B cell (primary cell): ENCODE measurements around the gene S100PBP. TPM values are rescaled to one million over a fixed set of nuclear protein-coding genes. Genes with fewer than 3 reads are reported as not detected.

Experiments used
- ATAC-seq: fragments of 200-7000 bp; cut with Tn5 transposase; one replicate; pipeline ENCODE4 v1.10.0; 2021; ENCODE audit warnings: low read depth, mild to moderate bottlenecking, moderate number of reproducible peaks, moderate library complexity
- CTCF ChIA-PET: fragments of 350-600 bp; sonication (Branson Sonifier 250); formaldehyde crosslinking; loops from one replicate; lab custom pipeline; 2021; ENCODE audit warnings: antibody characterized with exemption, inconsistent platforms; lab: Charles Lee
- POLR2A ChIA-PET: fragments of 350-600 bp; sonication (Branson Sonifier 250); formaldehyde crosslinking; loops from one replicate; lab custom pipeline; 2021; ENCODE audit warnings: antibody characterized with exemption; lab: Charles Lee
- DNase-seq: peaks from one replicate; pipeline ENCODE4 v3.0.0; 2013
- H2AFZ ChIP-seq: 2 replicates; pipeline ENCODE4 v1.6.1; 2012; ENCODE audit warnings: mild to moderate bottlenecking, low read depth, low read length; ENCODE audit not compliant: insufficient read depth, poor library complexity, severe bottlenecking
- H3K27ac ChIP-seq, 2 donors: 1 replicate in 1 of 2; 2 replicates in 1 of 2; pipeline ENCODE4 v1.5.1; 2012 to 2013; ENCODE audit warnings: low read length in 2 of 2, mild to moderate bottlenecking in 2 of 2, moderate library complexity in 1 of 2
- H3K27me3 ChIP-seq, 4 experiments: fragments of 200-600 bp in 1 of 4; sonication (generic) in 1 of 4; replicated peaks in 1 of 4; 1 replicate in 2 of 4; 2 replicates in 2 of 4; pipeline versions ENCODE4 v1.6.1 to v1.7.0; 2013 to 2016; ENCODE audit warnings: low read length in 3 of 4, mild to moderate bottlenecking in 2 of 4, mixed read lengths in 1 of 4, moderate library complexity in 1 of 4; ENCODE audit not compliant: insufficient read depth in 4 of 4, control insufficient read depth in 3 of 4; ENCODE audit errors: control extremely low read depth in 1 of 4
- H3K36me3 ChIP-seq, 2 experiments: replicated peaks in 1 of 2; 1 replicate in 1 of 2; 2 replicates in 1 of 2; pipeline versions ENCODE4 v1.6.1 to v1.7.1; 2013; ENCODE audit warnings: low read length in 1 of 2; ENCODE audit not compliant: insufficient read depth in 2 of 2, control insufficient read depth in 1 of 2; ENCODE audit errors: control extremely low read depth in 1 of 2, extremely low read depth in 1 of 2
- H3K4me1 ChIP-seq, 2 donors: fragments of 200-600 bp in 1 of 2; sonication (generic) in 1 of 2; 1 replicate in 1 of 2; 2 replicates in 1 of 2; pipeline versions ENCODE4 v1.5.1 to v1.6.1; 2013 to 2017; ENCODE audit warnings: low read length in 2 of 2; ENCODE audit not compliant: control insufficient read depth in 2 of 2, insufficient read depth in 2 of 2
- H3K4me2 ChIP-seq: replicated peaks from 2 replicates; pipeline ENCODE3; 2012; ENCODE audit warnings: mild to moderate bottlenecking, low read depth, low read length; ENCODE audit not compliant: poor library complexity, severe bottlenecking
- H3K4me3 ChIP-seq, 5 experiments: fragments of 200-600 bp in 1 of 5; sonication (generic) in 1 of 5; 1 replicate in 3 of 5; 2 replicates in 2 of 5; pipeline versions ENCODE4 v1.5.1 to v1.7.0; 2011 to 2016; ENCODE audit warnings: low read length in 4 of 5, mild to moderate bottlenecking in 4 of 5, low read depth in 2 of 5, control low read depth in 1 of 5, moderate library complexity in 1 of 5; ENCODE audit not compliant: insufficient read depth in 1 of 5; ENCODE audit errors: control extremely low read depth in 1 of 5, extremely low read depth in 1 of 5
- H3K79me2 ChIP-seq: fragments of 200-600 bp; sonication (generic); one replicate; pipeline ENCODE4 v1.6.0; 2016; ENCODE audit warnings: low read length; ENCODE audit not compliant: control insufficient read depth, insufficient read depth
- H3K9ac ChIP-seq: fragments of 200-600 bp; sonication (generic); 2 replicates; pipeline ENCODE4 v1.6.1; 2017; ENCODE audit warnings: mild to moderate bottlenecking, low read length, moderate library complexity
- H3K9me3 ChIP-seq, 3 donors: one replicate each; pipeline versions ENCODE4 v1.6.1 to v1.7.1; 2013; ENCODE audit warnings: low read length in 2 of 3; ENCODE audit not compliant: control insufficient read depth in 2 of 3, insufficient read depth in 1 of 3; ENCODE audit errors: control extremely low read depth in 1 of 3
- H4K20me1 ChIP-seq: 2 replicates; pipeline ENCODE4 v1.6.0; 2012; ENCODE audit warnings: mild to moderate bottlenecking, low read length; ENCODE audit not compliant: insufficient read depth, control insufficient read depth, poor library complexity, severe bottlenecking
- H3K27ac Mint-ChIP-seq: one replicate; pipeline ENCODE4 v1.8.0; 2021; ENCODE audit warnings: mixed read lengths
- H3K27me3 Mint-ChIP-seq: one replicate; pipeline ENCODE4 v1.8.0; 2021; ENCODE audit warnings: mixed read lengths
- H3K4me1 Mint-ChIP-seq: one replicate; pipeline ENCODE4 v1.8.0; 2021; ENCODE audit warnings: mixed read lengths
- H3K4me3 Mint-ChIP-seq: one replicate; pipeline ENCODE4 v1.8.0; 2021; ENCODE audit warnings: mixed read lengths
- H3K9me3 Mint-ChIP-seq: one replicate; pipeline ENCODE4 v1.8.0; 2022; ENCODE audit warnings: mixed read lengths; ENCODE audit not compliant: insufficient read depth
- EZH2 ChIP-seq: IDR thresholded peaks from 2 replicates; pipeline ENCODE4 v1.6.1; 2012; ENCODE audit warnings: borderline replicate concordance, low read depth, mild to moderate bottlenecking, moderate library complexity, low read length; ENCODE audit not compliant: insufficient read depth, poor library complexity, severe bottlenecking
- WGBS: methylation state at CpG from one replicate; pipeline ENCODE4 v1.1.5; 2013; ENCODE audit warnings: missing lambda C conversion rate; ENCODE audit not compliant: insufficient coverage; 5-methylcytosine and 5-hydroxymethylcytosine counted together
- intact Hi-C: fragments of 100-400 bp; cut with micrococcal nuclease; formaldehyde crosslinking; loops from one replicate; pipeline ENCODE4 v1.10.0; 2022
- polyA plus RNA-seq: library from polyadenylated mRNA; depleted of rRNA; stranded (reverse); fragments of >200 nt; gene quantifications from 2 replicates; pipeline ENCODE4 v1.2.3, GENCODE V29; 2012
- total RNA-seq, 2 donors: library from RNA; stranded (reverse); fragments of 120-200 nt in 1 of 2; gene quantifications; 1 replicate in 1 of 2; 2 replicates in 1 of 2; pipeline versions ENCODE4 v1.2.3 to v1.2.4, GENCODE V29; 2013 to 2022
- TF ChIP-seq, protein P1 (sequence below): fragments of 200-600 bp; IDR thresholded peaks from one replicate; pipeline ENCODE4 v1.8.0; 2022; ENCODE audit warnings: antibody characterized with exemption, mild to moderate bottlenecking

Gene S100PBP
- total and polyA plus RNA-seq, 2 donors (not counting 1 experiment from before 2014, with no cell fraction given): 32.5 to 94.1 TPM

DNA sequence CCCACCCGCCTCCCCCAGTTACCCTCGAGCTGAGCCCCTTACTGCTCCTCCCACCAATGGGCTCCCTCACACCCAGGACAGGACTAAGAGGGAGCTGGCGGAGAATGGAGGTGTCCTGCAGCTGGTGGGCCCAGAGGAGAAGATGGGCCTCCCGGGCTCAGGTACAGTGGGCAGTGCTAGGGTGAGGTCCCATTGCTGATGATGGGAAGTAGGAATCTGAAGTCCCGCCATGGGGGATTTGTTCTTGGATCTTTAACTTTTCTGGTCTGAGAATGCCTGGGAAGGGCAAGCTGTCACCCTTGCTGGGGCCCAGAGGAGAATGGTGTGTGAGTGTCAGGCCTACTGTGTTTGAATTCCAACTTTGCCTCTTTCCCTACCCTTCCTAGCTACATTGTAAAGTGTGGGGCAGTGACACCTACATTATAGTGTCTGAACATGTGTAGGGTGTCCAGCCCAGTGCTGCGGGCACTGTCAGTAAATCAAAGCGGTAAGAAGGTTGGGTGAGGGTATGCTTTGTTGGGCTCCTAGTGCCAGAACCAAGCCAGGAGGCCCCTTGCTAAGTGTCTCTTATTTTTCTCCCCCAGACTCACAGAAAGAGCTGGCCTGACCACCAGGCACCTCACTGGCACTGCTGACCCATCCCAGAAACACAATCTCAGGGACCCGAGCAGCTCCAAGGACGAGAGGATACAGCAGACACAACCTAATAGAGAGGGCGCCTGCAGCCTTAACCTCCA lies 45.0 kb upstream of the S100PBP start:
- Histone ChIP-seq H3K4me1 (peaks cover 0 to 3% of the 10 kb centered on the region in 2 donors), H3K27ac (no peak overlapping the region), H3K9me3 (no peaks in the 10 kb centered on the region), H3K9ac (no peak overlapping the region), H3K4me3 (no peak overlapping the region), H3K36me3 (peaks cover 0 to 16% of the 10 kb centered on the region in 2 experiments), H2AFZ (no peak overlapping the region), H4K20me1 (no peaks in the 10 kb centered on the region), H3K4me2 (no peak overlapping the region), H3K27me3 (no peaks in the 10 kb centered on the region), H3K79me2 (no peaks in the 10 kb centered on the region)
- no peaks in the 10 kb centered on the region for H3K9me3 Mint-ChIP-seq
- peak overlapping the region; percentile 46 for H3K27ac Mint-ChIP-seq
- ChIA-PET CTCF (interaction anchor here (0.5 to 5.8 kb wide), 28 partner anchors 8 to 1935 kb away, joined by 3 to 76 read pairs (median 4); no protein-coding TSS in a partner anchor), POLR2A (no interaction called here)
- intact Hi-C loops: loop anchor here (1.0 to 2.0 kb wide), 2 partner anchors 60 to 324 kb away; no protein-coding TSS in a partner anchor
- no peak overlapping the region for H3K4me3 Mint-ChIP-seq
- 100% methylated on average over 6 of the region's 10 CpGs for WGBS
- DNase-seq (no peak), ATAC-seq (no peak)
- no peaks in the 10 kb centered on the region for H3K27me3 Mint-ChIP-seq
- no peak for TF ChIP-seq EZH2
- TF ChIP-seq, protein P1, sequence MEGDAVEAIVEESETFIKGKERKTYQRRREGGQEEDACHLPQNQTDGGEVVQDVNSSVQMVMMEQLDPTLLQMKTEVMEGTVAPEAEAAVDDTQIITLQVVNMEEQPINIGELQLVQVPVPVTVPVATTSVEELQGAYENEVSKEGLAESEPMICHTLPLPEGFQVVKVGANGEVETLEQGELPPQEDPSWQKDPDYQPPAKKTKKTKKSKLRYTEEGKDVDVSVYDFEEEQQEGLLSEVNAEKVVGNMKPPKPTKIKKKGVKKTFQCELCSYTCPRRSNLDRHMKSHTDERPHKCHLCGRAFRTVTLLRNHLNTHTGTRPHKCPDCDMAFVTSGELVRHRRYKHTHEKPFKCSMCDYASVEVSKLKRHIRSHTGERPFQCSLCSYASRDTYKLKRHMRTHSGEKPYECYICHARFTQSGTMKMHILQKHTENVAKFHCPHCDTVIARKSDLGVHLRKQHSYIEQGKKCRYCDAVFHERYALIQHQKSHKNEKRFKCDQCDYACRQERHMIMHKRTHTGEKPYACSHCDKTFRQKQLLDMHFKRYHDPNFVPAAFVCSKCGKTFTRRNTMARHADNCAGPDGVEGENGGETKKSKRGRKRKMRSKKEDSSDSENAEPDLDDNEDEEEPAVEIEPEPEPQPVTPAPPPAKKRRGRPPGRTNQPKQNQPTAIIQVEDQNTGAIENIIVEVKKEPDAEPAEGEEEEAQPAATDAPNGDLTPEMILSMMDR: no peak
- peaks cover 3% of the 10 kb centered on the region for H3K4me1 Mint-ChIP-seq
